ENCODE measurements around the gene ADAMTS4.
A peak's percentile ranks its signal among the peaks of the same experiment; 100 is the strongest.

The ADAMTS4 gene

DNA sequence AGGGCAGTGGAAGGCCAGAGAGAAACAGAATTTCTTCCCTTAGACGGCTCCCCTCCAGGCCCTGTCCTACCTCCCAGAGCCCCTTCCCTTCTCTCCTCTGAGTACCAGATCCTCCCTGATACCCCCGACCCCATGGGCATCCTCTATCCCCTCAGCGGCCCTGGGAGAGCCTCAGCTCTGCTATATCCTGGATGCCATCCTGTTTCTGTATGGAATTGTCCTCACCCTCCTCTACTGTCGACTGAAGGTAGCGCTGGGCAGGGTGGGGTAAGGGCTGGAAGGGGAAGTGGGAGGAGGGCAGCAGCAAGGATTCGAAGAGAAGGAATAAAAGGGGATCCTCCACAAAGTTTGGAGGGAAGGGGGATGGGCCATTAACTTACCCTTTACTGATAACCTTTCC, 19.0 kb upstream of the ADAMTS4 start:
- TF ChIP-seq, protein P1, sequence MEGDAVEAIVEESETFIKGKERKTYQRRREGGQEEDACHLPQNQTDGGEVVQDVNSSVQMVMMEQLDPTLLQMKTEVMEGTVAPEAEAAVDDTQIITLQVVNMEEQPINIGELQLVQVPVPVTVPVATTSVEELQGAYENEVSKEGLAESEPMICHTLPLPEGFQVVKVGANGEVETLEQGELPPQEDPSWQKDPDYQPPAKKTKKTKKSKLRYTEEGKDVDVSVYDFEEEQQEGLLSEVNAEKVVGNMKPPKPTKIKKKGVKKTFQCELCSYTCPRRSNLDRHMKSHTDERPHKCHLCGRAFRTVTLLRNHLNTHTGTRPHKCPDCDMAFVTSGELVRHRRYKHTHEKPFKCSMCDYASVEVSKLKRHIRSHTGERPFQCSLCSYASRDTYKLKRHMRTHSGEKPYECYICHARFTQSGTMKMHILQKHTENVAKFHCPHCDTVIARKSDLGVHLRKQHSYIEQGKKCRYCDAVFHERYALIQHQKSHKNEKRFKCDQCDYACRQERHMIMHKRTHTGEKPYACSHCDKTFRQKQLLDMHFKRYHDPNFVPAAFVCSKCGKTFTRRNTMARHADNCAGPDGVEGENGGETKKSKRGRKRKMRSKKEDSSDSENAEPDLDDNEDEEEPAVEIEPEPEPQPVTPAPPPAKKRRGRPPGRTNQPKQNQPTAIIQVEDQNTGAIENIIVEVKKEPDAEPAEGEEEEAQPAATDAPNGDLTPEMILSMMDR (conservative IDR thresholded peaks at IDR 0.05): no peak
- no peak overlapping the region for H3K27ac ChIP-seq

DNA sequence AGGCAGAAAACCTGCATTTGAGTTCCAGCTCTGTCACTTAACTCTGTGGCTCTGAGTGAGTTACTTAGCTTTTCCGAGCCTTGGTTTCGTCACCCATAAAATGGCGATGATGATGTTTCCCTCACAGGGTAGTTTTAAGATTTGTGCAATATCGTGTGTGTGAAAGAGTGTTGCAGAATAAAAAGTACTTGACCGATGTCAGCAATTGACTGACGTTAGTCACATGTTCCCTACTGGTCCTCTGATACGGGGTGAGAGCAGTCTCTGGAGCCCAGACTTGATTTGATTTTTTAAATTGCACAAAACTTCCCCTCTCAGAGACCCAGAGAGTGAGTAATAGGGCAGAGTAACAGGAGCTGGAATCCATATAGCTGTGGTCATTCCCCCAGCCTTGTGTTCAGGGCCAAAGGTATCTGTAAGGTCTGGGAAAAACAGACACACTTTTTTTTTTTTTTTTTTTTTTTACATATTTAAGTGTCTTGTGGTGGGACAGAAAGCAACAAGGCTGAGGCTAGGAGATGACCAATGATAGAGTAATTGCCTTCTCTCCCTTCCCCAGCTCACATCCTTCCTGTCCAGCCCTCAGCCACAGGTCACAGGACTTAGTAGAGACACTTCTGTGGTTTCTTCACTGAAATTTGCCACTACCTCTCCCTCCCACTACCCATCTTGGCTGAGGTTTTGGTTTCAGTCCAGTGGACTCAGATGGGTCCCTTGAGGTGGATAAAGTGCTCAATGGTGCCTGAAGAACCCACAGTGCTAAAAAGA, 18.3 kb upstream of the ADAMTS4 start:
- TF ChIP-seq, protein P1 (conservative IDR thresholded peaks at IDR 0.05): no peak
- no peak overlapping the region for H3K27ac ChIP-seq

DNA sequence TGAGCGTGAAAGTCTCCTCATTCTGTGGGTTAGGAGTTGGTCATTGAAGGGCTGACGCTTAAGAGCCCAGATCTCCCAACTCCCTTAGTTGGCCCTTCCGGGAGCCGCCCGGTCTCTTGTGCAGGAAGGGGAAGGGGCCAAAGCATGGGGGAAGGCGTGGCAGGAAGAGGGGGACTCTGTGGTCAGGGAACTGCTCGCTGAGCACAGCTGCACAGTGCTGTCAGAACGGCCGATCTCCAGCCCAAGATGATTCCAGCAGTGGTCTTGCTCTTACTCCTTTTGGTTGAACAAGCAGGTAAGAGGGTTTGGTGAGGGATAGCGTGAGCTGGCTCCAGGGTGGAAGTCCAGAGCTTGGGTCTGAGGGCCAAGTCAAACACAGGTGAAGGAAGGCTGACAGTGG, 16.2 kb upstream of the ADAMTS4 start, which contains the start of gene FCER1G:
FCER1G (plus strand) TSS at position 220 of the 400 bp plus-strand sequence; CDS start at position 247, 27 bp downstream.
- TF ChIP-seq, protein P1 (conservative IDR thresholded peaks at IDR 0.05): no peak
- H3K27ac ChIP-seq: no peak within 1 kb of the TSS

DNA sequence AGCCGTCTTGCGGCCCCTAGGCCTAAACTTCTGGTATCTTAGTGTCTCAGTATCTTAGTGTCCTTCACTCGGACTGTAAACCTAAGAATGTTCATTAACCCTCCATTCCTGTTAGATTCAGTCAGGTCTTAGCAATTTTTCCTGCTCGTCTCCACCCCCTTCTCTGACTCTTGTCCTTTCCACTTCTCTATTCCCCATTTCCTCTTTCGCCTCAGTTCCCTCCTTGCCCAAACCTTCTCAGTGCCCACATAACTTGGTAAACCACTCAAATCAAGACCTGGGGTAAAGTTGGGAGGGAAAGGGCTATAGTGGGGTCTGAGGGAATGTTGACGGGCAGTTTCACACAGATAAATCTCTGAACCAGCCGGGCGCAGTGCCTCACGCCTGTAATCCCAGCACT, 15.5 kb upstream of the ADAMTS4 start:
- TF ChIP-seq, protein P1 (conservative IDR thresholded peaks at IDR 0.05): no peak
- no peak overlapping the region for H3K27ac ChIP-seq

DNA sequence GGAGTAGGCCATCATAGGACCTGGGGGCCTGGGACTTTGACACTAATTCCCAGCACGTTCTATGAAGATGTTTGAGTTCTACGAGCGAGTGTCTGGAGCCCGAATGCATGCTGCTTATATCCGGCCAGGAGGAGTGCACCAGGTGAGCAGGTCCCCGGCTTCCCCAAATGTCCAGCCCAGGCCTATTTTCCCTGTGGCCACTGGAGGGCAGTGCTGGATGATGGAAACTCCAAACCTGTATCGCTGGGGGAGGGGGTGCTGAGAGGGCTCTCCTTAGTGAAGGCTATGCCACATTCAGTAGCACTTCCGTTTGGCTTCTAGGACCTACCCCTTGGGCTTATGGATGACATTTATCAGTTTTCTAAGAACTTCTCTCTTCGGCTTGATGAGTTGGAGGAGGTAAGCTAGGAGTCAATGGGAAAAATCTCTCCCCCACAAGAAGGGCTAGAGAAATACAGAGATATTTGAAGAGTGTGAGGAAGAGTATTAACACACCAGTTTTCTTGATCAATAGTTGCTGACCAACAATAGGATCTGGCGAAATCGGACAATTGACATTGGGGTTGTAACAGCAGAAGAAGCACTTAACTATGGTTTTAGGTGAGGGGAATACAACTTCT, 11.0 kb upstream of the ADAMTS4 start:
- no peak overlapping the region for H3K27ac ChIP-seq
- TF ChIP-seq, protein P1 (conservative IDR thresholded peaks at IDR 0.05): peak; percentile 93

DNA sequence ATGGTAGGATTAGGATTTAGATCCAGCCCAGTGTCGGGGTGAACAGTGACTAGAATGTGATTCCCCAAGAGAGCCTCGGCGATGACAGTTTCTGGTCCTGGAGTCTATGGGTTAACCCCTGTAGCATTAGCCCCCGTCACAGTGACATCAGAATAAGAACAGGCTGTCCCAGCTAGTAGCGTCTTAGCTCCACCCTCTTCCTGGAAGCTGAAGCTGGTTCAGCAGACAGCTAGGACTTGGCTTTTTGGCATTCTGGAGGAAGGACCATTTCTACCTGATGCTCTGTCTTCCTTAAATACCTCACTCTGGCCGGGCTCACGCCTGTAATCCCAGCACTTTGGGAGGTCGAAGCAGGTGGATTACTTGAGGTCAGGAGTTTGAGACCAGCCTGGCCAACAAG, 8.3 kb upstream of the ADAMTS4 start:
- TF ChIP-seq, protein P1 (conservative IDR thresholded peaks at IDR 0.05): no peak
- no peak overlapping the region for H3K27ac ChIP-seq

DNA sequence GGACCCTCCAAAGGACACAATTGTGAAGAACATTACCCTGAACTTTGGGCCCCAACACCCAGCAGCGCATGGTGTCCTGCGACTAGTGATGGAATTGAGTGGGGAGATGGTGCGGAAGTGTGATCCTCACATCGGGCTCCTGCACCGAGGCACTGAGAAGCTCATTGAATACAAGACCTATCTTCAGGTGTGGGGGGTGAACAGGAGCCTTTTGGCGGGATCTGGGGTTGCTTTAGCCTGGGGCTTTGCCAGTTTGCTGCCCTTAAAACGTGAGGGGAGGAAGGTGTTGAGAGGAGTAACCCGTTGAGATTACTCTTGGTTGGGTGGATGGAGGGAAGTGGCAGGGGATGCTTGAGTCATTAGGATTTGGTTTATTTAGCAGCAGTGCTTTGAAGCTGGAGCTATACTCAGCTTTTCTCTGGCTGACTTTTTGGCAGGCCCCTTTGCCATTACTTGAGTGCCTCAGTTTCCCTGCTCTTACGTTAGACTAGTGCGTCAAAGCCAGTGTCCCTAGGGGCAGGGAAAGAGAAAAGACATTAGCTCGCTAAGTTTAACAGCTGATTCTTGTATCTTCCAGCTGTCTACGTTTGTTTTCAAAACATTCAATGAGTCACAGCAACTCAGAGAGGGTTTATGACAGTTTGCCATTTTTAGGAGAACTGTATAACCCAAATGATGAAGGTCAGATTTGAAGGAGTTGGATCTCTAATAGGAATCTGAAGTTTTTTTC, 7.7 kb upstream of the ADAMTS4 start:
- TF ChIP-seq, protein P1 (conservative IDR thresholded peaks at IDR 0.05): no peak
- no peak overlapping the region for H3K27ac ChIP-seq
